Measurements from ENCODE around the gene MOV10L1. TPM values are rescaled to one million over a fixed set of nuclear protein-coding genes. Genes with fewer than 3 reads are reported as not detected.

Gene MOV10L1
- total and polyA plus RNA-seq, 4 donors, result 0.27 to 11.9 (median 0.43) TPM

- H3K4me1 ChIP-seq (ENCODE audit: control insufficient read depth in 5 of 5, insufficient read depth in 5 of 5, low read length in 5 of 5), result peaks cover 2 to 15% (median 4%) of the 10 kb centered on the region in 5 donors
- ATAC-seq (ENCODE audit: insufficient read depth, low FRiP score), result no peak
- no peak overlapping the region for H3K9ac ChIP-seq (ENCODE audit: insufficient read depth in 1 of 2, low read length in 2 of 2)
- no peaks in the 10 kb centered on the region for H3K9me3 ChIP-seq (ENCODE audit: control insufficient read depth in 4 of 4, insufficient read depth in 3 of 4, low read length in 3 of 4)
- peaks cover 0 to 3% (median 0%) of the 10 kb centered on the region in 3 donors for H3K27me3 ChIP-seq (ENCODE audit: control insufficient read depth in 3 of 3, insufficient read depth in 3 of 3, low read length in 2 of 3)
- peak in 1 of 3 donors; percentile 48 for DNase-seq
- TF ChIP-seq CTCF (IDR thresholded peaks at IDR 0.05; ENCODE audit: control extremely low read depth, extremely low read depth), result no peak
- H3K36me3 ChIP-seq (ENCODE audit: control insufficient read depth in 4 of 4, insufficient read depth in 4 of 4, low read length in 4 of 4), result no peaks in the 10 kb centered on the region
- 62 to 71% methylated on average over 28 of the region's 28 CpGs for WGBS, 2 donors
- H3K4me3 ChIP-seq, result no peak overlapping the region
- no peak overlapping the region for H3K27ac ChIP-seq (ENCODE audit: low read depth in 1 of 2, low read length in 1 of 2)
Measured at GRCh38 chr22:50060441-50061140, 29.2 kb upstream of the MOV10L1 start.

DNA sequence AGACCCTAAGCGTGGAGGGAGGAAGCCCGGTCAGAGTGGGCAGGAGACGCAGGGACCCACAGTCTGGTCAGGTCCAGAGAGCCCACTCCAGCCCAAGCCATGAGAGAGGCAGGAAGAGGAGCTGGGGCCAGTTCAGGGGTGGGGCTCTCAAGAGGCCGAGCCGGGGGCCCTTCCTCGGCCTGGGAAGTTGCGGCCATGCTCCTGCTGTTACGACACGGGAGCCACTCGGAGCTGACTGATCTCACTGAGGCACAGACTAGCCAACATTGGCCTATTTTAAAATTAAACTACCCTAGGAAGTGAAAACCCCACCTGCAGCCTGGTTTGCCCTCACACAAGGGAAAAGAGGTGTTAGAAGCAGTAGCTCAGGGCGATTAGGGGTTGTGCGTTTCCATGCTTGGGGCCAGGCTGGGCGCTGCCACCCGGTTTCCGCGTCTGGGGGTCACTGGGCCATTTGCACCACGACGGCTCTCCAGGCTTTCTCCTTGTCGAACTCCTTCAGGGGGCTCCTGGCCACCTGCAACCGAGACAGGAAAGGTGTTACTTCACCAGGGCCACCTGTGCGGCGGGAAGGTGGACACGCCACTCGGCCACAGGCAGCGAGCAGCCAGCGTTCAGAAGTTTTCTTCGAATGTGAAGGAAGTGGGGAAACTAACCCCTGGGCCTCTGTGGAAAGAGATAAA lies 28.5 kb upstream of the MOV10L1 start:
- Histone ChIP-seq H3K27me3 (ENCODE audit: control insufficient read depth in 3 of 3, insufficient read depth in 3 of 3, low read length in 2 of 3) (peaks cover 0 to 3% (median 0%) of the 10 kb centered on the region in 3 donors), H3K4me1 (ENCODE audit: control insufficient read depth in 5 of 5, insufficient read depth in 5 of 5, low read length in 5 of 5) (peaks cover 2 to 15% (median 4%) of the 10 kb centered on the region in 5 donors), H3K27ac (ENCODE audit: low read depth in 1 of 2, low read length in 1 of 2) (no peak overlapping the region), H3K4me3 (no peak overlapping the region), H3K36me3 (ENCODE audit: control insufficient read depth in 4 of 4, insufficient read depth in 4 of 4, low read length in 4 of 4) (no peaks in the 10 kb centered on the region), H3K9ac (ENCODE audit: insufficient read depth in 1 of 2, low read length in 2 of 2) (no peak overlapping the region), H3K9me3 (ENCODE audit: control insufficient read depth in 4 of 4, insufficient read depth in 3 of 4, low read length in 3 of 4) (no peaks in the 10 kb centered on the region)
- ATAC-seq (ENCODE audit: insufficient read depth, low FRiP score) (no peak), DNase-seq (no peak)
- 20 to 51% methylated on average over 27 of the region's 27 CpGs for WGBS, 2 donors
- TF ChIP-seq CTCF (IDR thresholded peaks at IDR 0.05; ENCODE audit: control extremely low read depth, extremely low read depth), result no peak

DNA sequence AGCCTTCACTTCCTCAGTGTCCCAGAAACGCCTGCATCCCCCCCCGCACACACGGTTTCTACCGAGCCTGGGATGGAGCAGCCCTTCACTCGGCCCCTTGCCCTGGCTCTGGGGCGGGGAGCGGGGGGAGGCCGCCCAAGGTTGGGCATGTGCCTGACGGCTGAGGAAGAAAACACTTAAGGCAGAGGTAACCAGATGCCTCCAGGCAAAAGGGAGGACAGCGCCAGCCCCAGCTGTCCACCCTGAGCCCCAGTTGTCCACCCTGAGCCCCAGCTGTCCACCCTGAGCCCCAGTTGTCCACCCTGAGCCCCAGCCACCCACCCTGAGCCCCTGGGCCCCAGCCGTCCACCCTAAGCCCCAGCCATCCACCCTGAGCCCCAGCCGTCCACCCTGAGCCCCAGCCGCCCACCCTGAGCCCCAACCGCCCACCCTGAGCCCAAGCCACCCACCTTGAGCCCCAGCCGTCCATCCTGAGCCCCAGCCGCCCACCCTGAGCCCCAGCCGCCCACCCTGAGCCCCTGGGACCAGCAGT lies 27.9 kb upstream of the MOV10L1 start:
- ATAC-seq (ENCODE audit: insufficient read depth, low FRiP score) (no peak), DNase-seq (no peak)
- Histone ChIP-seq H3K4me3 (no peak overlapping the region), H3K36me3 (ENCODE audit: control insufficient read depth in 4 of 4, insufficient read depth in 4 of 4, low read length in 4 of 4) (no peaks in the 10 kb centered on the region), H3K9me3 (ENCODE audit: control insufficient read depth in 4 of 4, insufficient read depth in 3 of 4, low read length in 3 of 4) (no peaks in the 10 kb centered on the region), H3K27ac (ENCODE audit: low read depth in 1 of 2, low read length in 1 of 2) (no peak overlapping the region), H3K4me1 (ENCODE audit: control insufficient read depth in 5 of 5, insufficient read depth in 5 of 5, low read length in 5 of 5) (peaks cover 2 to 15% (median 4%) of the 10 kb centered on the region in 5 donors), H3K27me3 (ENCODE audit: control insufficient read depth in 3 of 3, insufficient read depth in 3 of 3, low read length in 2 of 3) (peaks cover 0 to 3% (median 0%) of the 10 kb centered on the region in 3 donors), H3K9ac (ENCODE audit: insufficient read depth in 1 of 2, low read length in 2 of 2) (no peak overlapping the region)
- WGBS, 2 donors, result 53 to 65% methylated on average over 16 to 17 of the region's 17 CpGs
- no peak for TF ChIP-seq CTCF (IDR thresholded peaks at IDR 0.05; ENCODE audit: control extremely low read depth, extremely low read depth)
